DOHH2 (cell line): ENCODE results near the gene PRKCE.

Experiments used
- H3F3A ChIP-seq: fragments of 200-600 bp; sonication (generic), shearing (Covaris generic); 2 replicates; pipeline ENCODE4 v1.6.0; 2016; ENCODE audit warnings: antibody characterized with exemption, mild to moderate bottlenecking; ENCODE audit not compliant: control insufficient read depth, insufficient read depth
- H3K27ac ChIP-seq: fragments of 200-600 bp; sonication (generic); 2 replicates; pipeline ENCODE4 v1.5.1; 2014; ENCODE audit warnings: low read depth, mild to moderate bottlenecking, low read length, moderate library complexity
- H3K27me3 ChIP-seq: fragments of 200-600 bp; sonication (generic); 2 replicates; pipeline ENCODE4 v1.6.1; 2014; ENCODE audit warnings: mild to moderate bottlenecking, low read length, mixed read lengths; ENCODE audit not compliant: control insufficient read depth
- H3K36me3 ChIP-seq: fragments of 200-600 bp; sonication (generic); 2 replicates; pipeline ENCODE4 v1.6.1; 2014; ENCODE audit warnings: mild to moderate bottlenecking, low read length, moderate library complexity, mixed read lengths; ENCODE audit not compliant: control insufficient read depth
- H3K4me1 ChIP-seq: fragments of 200-600 bp; sonication (generic); 2 replicates; pipeline ENCODE4 v1.6.1; 2014; ENCODE audit warnings: mild to moderate bottlenecking, low read length, mixed read lengths; ENCODE audit not compliant: control insufficient read depth
- H3K4me2 ChIP-seq: fragments of 200-600 bp; sonication (generic); 2 replicates; pipeline ENCODE4 v1.6.0; 2014; ENCODE audit warnings: mild to moderate bottlenecking, low read length, moderate library complexity
- H3K4me3 ChIP-seq: fragments of 200-600 bp; sonication (generic); 2 replicates; pipeline ENCODE4 v1.5.1; 2014; ENCODE audit warnings: mild to moderate bottlenecking, low read length, mixed read lengths
- H3K79me2 ChIP-seq: fragments of 200-600 bp; sonication (generic); 2 replicates; pipeline ENCODE4 v1.6.1; 2014; ENCODE audit warnings: mild to moderate bottlenecking, low read length, mixed read lengths; ENCODE audit not compliant: control insufficient read depth
- H3K9me2 ChIP-seq: fragments of 200-600 bp; sonication (generic); replicated peaks from 2 replicates; pipeline ENCODE4 v1.6.1; 2014; ENCODE audit warnings: mild to moderate bottlenecking, low read length, mixed read lengths; ENCODE audit not compliant: control insufficient read depth
- H3K9me3 ChIP-seq: fragments of 200-600 bp; sonication (generic); 2 replicates; pipeline ENCODE4 v1.6.1; 2014; ENCODE audit warnings: antibody characterized with exemption, low read length, mixed read lengths; ENCODE audit not compliant: control insufficient read depth, insufficient read depth
- H4K20me1 ChIP-seq: fragments of 200-600 bp; sonication (generic); 2 replicates; pipeline ENCODE4 v1.6.0; 2014; ENCODE audit warnings: low read depth, mild to moderate bottlenecking, antibody characterized with exemption, low read length, moderate library complexity; ENCODE audit not compliant: control insufficient read depth, insufficient read depth
- EZH2phosphoT487 ChIP-seq: fragments of 200-600 bp; sonication (generic); IDR thresholded peaks from 2 replicates; pipeline ENCODE4 v1.6.1; 2017; ENCODE audit warnings: borderline replicate concordance, mild to moderate bottlenecking, antibody characterized with exemption, low read length, moderate library complexity, mixed read lengths
- TF ChIP-seq, protein P1 (sequence below): fragments of 200-600 bp; sonication (generic); IDR thresholded peaks from one replicate; pipeline ENCODE4 v1.5.1; 2014; ENCODE audit warnings: antibody characterized with exemption, mild to moderate bottlenecking, low read depth, low read length; ENCODE audit not compliant: poor library complexity, severe bottlenecking

Gene PRKCE

DNA sequence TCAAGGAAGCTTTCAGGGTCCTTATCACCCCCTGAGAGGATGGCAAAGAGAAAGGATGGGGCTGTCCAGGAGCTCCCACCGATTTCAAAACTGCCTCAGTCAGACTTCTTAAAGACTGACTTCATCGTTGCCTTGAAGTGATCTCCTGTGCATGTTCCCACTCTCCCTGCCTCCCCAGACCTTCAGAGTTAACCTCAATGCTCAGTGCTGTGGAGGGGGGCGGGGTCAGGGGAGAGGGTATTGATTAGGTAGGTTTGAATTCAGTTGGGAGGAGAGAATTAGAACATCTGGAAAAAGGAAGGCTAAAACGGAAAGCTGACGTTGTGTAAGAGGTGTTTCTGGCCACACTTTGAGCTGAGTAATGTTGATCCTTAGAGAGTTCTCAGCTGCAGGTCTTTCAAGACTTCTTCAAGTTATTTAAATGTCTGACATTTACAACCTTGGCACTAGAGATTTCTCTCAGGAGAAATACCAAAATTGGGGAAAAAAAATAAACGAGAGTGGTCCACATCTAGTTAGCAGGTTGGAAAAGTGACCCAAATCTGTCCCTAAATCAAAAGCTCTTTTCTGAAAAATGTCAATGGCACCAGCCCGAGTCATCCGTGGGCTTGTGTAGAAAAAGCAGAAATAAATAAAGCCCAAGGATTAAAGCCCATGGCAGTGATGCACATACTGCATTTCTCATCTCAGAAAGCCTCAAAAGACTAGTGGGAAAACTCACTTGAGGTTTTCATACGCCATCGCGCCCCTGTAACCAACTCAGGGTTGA, 511.0 kb downstream of the PRKCE start:
- Histone ChIP-seq H3K9me3 (no peaks in the 10 kb centered on the region), H3K27me3 (no peaks in the 10 kb centered on the region), H3K4me1 (no peaks in the 10 kb centered on the region), H3K36me3 (no peaks in the 10 kb centered on the region), H3K9me2 (no peaks in the 10 kb centered on the region), H3F3A (no peaks in the 10 kb centered on the region), H3K4me2 (no peak overlapping the region), H3K27ac (no peak overlapping the region), H4K20me1 (no peaks in the 10 kb centered on the region), H3K4me3 (no peak overlapping the region), H3K79me2 (no peaks in the 10 kb centered on the region)
- TF ChIP-seq EZH2phosphoT487, result no peak
- TF ChIP-seq, protein P1, sequence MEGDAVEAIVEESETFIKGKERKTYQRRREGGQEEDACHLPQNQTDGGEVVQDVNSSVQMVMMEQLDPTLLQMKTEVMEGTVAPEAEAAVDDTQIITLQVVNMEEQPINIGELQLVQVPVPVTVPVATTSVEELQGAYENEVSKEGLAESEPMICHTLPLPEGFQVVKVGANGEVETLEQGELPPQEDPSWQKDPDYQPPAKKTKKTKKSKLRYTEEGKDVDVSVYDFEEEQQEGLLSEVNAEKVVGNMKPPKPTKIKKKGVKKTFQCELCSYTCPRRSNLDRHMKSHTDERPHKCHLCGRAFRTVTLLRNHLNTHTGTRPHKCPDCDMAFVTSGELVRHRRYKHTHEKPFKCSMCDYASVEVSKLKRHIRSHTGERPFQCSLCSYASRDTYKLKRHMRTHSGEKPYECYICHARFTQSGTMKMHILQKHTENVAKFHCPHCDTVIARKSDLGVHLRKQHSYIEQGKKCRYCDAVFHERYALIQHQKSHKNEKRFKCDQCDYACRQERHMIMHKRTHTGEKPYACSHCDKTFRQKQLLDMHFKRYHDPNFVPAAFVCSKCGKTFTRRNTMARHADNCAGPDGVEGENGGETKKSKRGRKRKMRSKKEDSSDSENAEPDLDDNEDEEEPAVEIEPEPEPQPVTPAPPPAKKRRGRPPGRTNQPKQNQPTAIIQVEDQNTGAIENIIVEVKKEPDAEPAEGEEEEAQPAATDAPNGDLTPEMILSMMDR, result no peak

DNA sequence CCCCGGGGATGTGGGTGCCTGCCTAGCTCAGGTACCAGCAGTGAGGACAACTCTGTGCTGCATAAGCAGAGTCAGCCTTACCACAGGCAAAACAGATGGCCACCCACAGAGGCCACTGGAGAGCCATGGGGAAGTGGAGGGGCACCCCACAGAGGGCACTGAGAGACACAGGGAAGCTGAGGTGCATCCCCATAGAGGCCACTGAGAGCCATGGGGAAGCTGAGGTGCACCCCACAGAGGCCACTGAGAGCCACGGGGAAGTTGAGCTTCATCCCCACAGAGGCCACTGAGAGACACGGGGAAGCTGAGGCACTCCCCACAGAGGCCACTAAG, 511.6 kb downstream of the PRKCE start:
- no peaks in the 10 kb centered on the region for H4K20me1 ChIP-seq
- no peaks in the 10 kb centered on the region for H3K9me2 ChIP-seq
- H3F3A ChIP-seq, result no peaks in the 10 kb centered on the region
- no peak for TF ChIP-seq EZH2phosphoT487
- TF ChIP-seq, protein P1, result no peak
- H3K4me1 ChIP-seq, result no peaks in the 10 kb centered on the region
- no peak overlapping the region for H3K4me3 ChIP-seq
- H3K4me2 ChIP-seq, result no peak overlapping the region
- no peaks in the 10 kb centered on the region for H3K36me3 ChIP-seq
- no peaks in the 10 kb centered on the region for H3K27me3 ChIP-seq
- H3K9me3 ChIP-seq, result no peaks in the 10 kb centered on the region
- no peaks in the 10 kb centered on the region for H3K79me2 ChIP-seq
- H3K27ac ChIP-seq, result no peak overlapping the region

DNA sequence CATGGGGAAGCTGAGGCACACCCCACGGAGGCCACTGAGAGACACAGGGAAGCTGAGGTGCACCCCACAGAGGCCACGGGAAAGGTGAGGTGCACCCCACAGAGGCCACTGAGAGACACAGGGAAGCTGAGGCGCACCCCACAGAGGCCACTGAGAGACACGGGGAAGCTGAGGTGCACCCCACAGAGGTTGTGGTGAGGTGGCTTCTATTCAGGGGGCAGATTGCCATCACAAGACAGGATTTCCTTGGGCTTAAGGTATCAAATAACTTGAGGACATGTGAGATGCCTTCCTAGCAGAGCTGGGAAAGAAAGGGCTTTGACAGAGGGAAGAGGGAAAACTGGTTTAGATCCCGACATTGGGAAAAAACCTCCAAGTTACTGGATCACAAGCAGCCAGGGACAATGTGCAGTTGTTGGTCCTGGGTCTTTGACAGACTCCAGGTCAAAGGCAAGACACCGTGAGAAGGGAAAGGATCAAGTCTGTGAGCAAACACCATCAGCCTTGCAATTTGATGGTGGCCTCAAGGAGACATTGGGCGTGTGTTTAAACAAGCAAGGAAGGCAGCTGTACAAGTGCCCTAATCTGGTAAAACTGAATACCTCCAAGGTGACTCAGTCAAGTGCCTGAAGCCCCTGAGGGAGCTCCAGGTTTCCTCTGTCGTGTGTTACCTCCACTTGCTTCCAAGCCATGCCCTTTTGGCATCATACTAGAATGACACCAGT, 512.5 kb downstream of the PRKCE start:
- Histone ChIP-seq H3K4me3 (no peak overlapping the region), H3K36me3 (no peaks in the 10 kb centered on the region), H3K9me2 (no peaks in the 10 kb centered on the region), H3K4me2 (no peak overlapping the region), H4K20me1 (no peaks in the 10 kb centered on the region), H3K27ac (no peak overlapping the region), H3F3A (no peaks in the 10 kb centered on the region), H3K27me3 (no peaks in the 10 kb centered on the region), H3K4me1 (no peaks in the 10 kb centered on the region), H3K79me2 (no peaks in the 10 kb centered on the region), H3K9me3 (no peaks in the 10 kb centered on the region)
- no peak for TF ChIP-seq EZH2phosphoT487
- TF ChIP-seq, protein P1, result no peak
